ENCODE measurements around the gene RCOR3. TPM values are rescaled to one million over a fixed set of nuclear protein-coding genes. Genes with fewer than 3 reads are reported as not detected.
"Not testable (repeated sequence)": the region's sequence is repeated elsewhere in the genome, so short reads cannot be mapped to it uniquely, and the experiment has no call there.

RCOR3 gene
- total and polyA plus RNA-seq, 2 of the 8 experiments (the other 6 are each of a cell fraction or from before 2014, with no cell fraction given), result 21.4 to 36.3 TPM

- H3K4ac ChIP-seq (replicated peaks; ENCODE audit: insufficient read length, low read depth, low read length); H3K18ac ChIP-seq (ENCODE audit: extremely low read depth, low read length); H3K14ac ChIP-seq (ENCODE audit: insufficient read length); H2BK20ac ChIP-seq (ENCODE audit: low read length); H3K4me1 ChIP-seq (replicated peaks in 1 of 4; ENCODE audit: control insufficient read depth in 3 of 4, insufficient read depth in 4 of 4, low read length in 3 of 4); H3K23me2 ChIP-seq (ENCODE audit: low read depth, low read length); H4K8ac ChIP-seq (ENCODE audit: extremely low read depth, insufficient read depth, low read length); H3K27me3 ChIP-seq (replicated peaks in 1 of 4; ENCODE audit: control insufficient read depth in 3 of 4, extremely low read depth in 1 of 4, insufficient read depth in 3 of 4, low read length in 3 of 4); H2AK5ac ChIP-seq (ENCODE audit: low read depth, low read length); H2BK15ac ChIP-seq (ENCODE audit: low read length); H3K79me1 ChIP-seq (ENCODE audit: low read depth, low read length); H3K9ac ChIP-seq (replicated peaks in 1 of 4; ENCODE audit: extremely low read depth in 1 of 4, low read depth in 3 of 4, low read length in 3 of 4); H2AFZ ChIP-seq (ENCODE audit: low read length); H3K27ac ChIP-seq (ENCODE audit: low read depth, low read length); H3K56ac ChIP-seq (replicated peaks; ENCODE audit: insufficient read length, low read depth, low read length); DNase-seq (ENCODE audit: low read depth in 1 of 2, low spot score in 2 of 2); H3K4me3 ChIP-seq (ENCODE audit: extremely low read depth in 1 of 4, insufficient read depth in 2 of 4, low read depth in 3 of 4, low read length in 4 of 4); H4K5ac ChIP-seq (ENCODE audit: insufficient read length, low read depth, low read length); H3K23ac ChIP-seq (ENCODE audit: insufficient read length); POLR2A ChIA-PET (ENCODE audit: partially characterized antibody); H4K20me1 ChIP-seq (replicated peaks in 1 of 2; ENCODE audit: control insufficient read depth in 1 of 2, insufficient read depth in 2 of 2, low read length in 2 of 2); CTCF ChIA-PET (ENCODE audit: partially characterized antibody); FAIRE-seq; H3K4me2 ChIP-seq (ENCODE audit: insufficient read depth in 1 of 2, low read depth in 2 of 2, low read length in 2 of 2); H2BK5ac ChIP-seq (ENCODE audit: low read depth, low read length); H3K36me3 ChIP-seq (ENCODE audit: control insufficient read depth in 2 of 4, insufficient read depth in 4 of 4, low read length in 3 of 4); H3K79me2 ChIP-seq (ENCODE audit: control insufficient read depth in 1 of 2, insufficient read depth in 2 of 2, low read length in 2 of 2); H2BK12ac ChIP-seq (ENCODE audit: low read depth, low read length); H2BK120ac ChIP-seq (replicated peaks; ENCODE audit: low read depth, low read length); H3K9me3 ChIP-seq (ENCODE audit: insufficient read depth in 2 of 2, low read depth in 1 of 2, low read length in 1 of 2); H4K91ac ChIP-seq (replicated peaks; ENCODE audit: insufficient read length, low read length): not testable (repeated sequence)
- WGBS, 2 experiments (ENCODE audit: extremely low coverage in 1 of 2, insufficient coverage in 1 of 2, insufficient read length in 1 of 2, insufficient replicate concordance in 2 of 2, low coverage in 1 of 2, low lambda C conversion rate in 2 of 2, missing lambda C conversion rate in 1 of 2), result 90% methylated on average over 9 of the region's 9 CpGs; no CpG with 5 or more reads in 1 of the 2 experiments
Measured at GRCh38 chr1:211222469-211223234, 36.5 kb upstream of the RCOR3 start.
